GM18873 (cell line): ENCODE measurements around the gene CDK8.

Source experiments
- ATAC-seq: cut with Tn5 transposase; IDR thresholded peaks from one replicate; pipeline ENCODE4 v1.9.1; 2021; ENCODE audit warnings: mild to moderate bottlenecking, moderate library complexity, moderate number of reproducible peaks; ENCODE audit not compliant: unreplicated experiment, low FRiP score

Gene CDK8

GRCh38 chr13:26435171-26435570, 181.2 kb downstream of the CDK8 start:
- ATAC-seq: no peak

GRCh38 chr13:26435646-26436045, 181.7 kb downstream of the CDK8 start:
- ATAC-seq: no peak

GRCh38 chr13:26436914-26437313, 183.0 kb downstream of the CDK8 start:
- ATAC-seq: no peak

- no peak for ATAC-seq
These were observed 186.2 kb downstream of the CDK8 start for GRCh38 chr13:26440111-26440510.

- no peak for ATAC-seq
These were observed 187.5 kb downstream of the CDK8 start for GRCh38 chr13:26441476-26441875.

GRCh38 chr13:26442541-26442940, 188.6 kb downstream of the CDK8 start:
- ATAC-seq: no peak

- no peak for ATAC-seq
These were observed 191.2 kb downstream of the CDK8 start for GRCh38 chr13:26445092-26445491.

- no peak for ATAC-seq
These were observed 192.8 kb downstream of the CDK8 start for GRCh38 chr13:26446751-26447150.

GRCh38 chr13:26448032-26448431, 194.1 kb downstream of the CDK8 start:
- ATAC-seq: no peak

GRCh38 chr13:26449063-26449848, 195.3 kb downstream of the CDK8 start:
- ATAC-seq: no peak
